GM12878 (cell line): Measurements from ENCODE around the gene ABI3.

Experiments used
- EZH2 ChIP-seq: IDR thresholded peaks from 2 replicates; pipeline ENCODE4 v1.6.1; 2012; ENCODE audit warnings: low read depth, mild to moderate bottlenecking, control low read depth, inconsistent platforms, low read length, borderline replicate concordance; ENCODE audit not compliant: control insufficient read depth
- MEF2A ChIP-seq: IDR thresholded peaks from 2 replicates; pipeline ENCODE4 v1.6.1; 2011; ENCODE audit warnings: low read depth, mild to moderate bottlenecking, low read length, moderate library complexity; ENCODE audit not compliant: insufficient read depth
- SPI1 ChIP-seq: IDR thresholded peaks from 2 replicates; pipeline ENCODE4 v1.6.1; 2011; ENCODE audit warnings: low read depth, mild to moderate bottlenecking, low read length, moderate library complexity, borderline replicate concordance; ENCODE audit not compliant: insufficient read depth
- ZNF24 ChIP-seq: fragments of 450-650 bp; IDR thresholded peaks from 2 replicates; pipeline ENCODE4 v1.6.1; 2017; ENCODE audit warnings: antibody characterized with exemption, mild to moderate bottlenecking
- ZNF274 ChIP-seq: IDR thresholded peaks from one replicate; pipeline ENCODE4 v1.8.0; 2011; ENCODE audit not compliant: insufficient read length, insufficient read depth
- TF ChIP-seq, protein P1 (sequence below), 3 experiments: IDR thresholded peaks in 2 of 3; conservative IDR thresholded peaks in 1 of 3; 2 replicates each; pipeline ENCODE4 v1.5.1; 2011; ENCODE audit warnings: low read depth in 3 of 3, low read length in 3 of 3, mild to moderate bottlenecking in 3 of 3, control low read depth in 2 of 3, moderate library complexity in 2 of 3, inconsistent platforms in 1 of 3, mixed read lengths in 1 of 3; ENCODE audit not compliant: control insufficient read depth in 2 of 3, insufficient read depth in 1 of 3; ENCODE audit errors: extremely low read depth in 1 of 3
- TF ChIP-seq, protein P2 (sequence below): IDR thresholded peaks from 2 replicates; pipeline ENCODE4 v1.6.1; 2012; ENCODE audit warnings: low read depth, low read length, improper control_type of control experiment

DNA sequence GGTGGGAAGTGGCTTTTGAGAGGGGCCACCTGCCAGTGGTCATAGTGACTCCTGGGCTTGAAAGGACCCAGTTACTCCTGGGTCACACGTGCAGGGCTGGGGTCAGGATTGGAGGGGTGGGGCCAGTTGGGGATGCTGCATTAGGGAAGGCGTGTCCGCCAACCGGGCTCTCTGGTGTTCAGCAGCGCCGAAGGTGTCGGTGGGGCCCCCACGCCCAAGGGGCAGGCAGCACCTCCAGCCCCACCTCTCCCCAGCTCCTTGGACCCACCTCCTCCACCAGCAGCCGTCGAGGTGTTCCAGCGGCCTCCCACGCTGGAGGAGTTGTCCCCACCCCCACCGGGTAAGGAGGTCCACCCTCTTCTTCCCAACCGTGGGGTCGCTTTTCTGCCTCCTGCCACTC lies 9.5 kb downstream of the ABI3 start:
- TF ChIP-seq ZNF274 (no peak), ZNF24 (no peak), SPI1 (no peak), EZH2 (no peak), MEF2A (no peak)
- TF ChIP-seq, protein P1, sequence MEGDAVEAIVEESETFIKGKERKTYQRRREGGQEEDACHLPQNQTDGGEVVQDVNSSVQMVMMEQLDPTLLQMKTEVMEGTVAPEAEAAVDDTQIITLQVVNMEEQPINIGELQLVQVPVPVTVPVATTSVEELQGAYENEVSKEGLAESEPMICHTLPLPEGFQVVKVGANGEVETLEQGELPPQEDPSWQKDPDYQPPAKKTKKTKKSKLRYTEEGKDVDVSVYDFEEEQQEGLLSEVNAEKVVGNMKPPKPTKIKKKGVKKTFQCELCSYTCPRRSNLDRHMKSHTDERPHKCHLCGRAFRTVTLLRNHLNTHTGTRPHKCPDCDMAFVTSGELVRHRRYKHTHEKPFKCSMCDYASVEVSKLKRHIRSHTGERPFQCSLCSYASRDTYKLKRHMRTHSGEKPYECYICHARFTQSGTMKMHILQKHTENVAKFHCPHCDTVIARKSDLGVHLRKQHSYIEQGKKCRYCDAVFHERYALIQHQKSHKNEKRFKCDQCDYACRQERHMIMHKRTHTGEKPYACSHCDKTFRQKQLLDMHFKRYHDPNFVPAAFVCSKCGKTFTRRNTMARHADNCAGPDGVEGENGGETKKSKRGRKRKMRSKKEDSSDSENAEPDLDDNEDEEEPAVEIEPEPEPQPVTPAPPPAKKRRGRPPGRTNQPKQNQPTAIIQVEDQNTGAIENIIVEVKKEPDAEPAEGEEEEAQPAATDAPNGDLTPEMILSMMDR (IDR thresholded peaks at IDR 0.05 in 2 of 3, conservative IDR thresholded peaks at IDR 0.05 in 1 of 3; ENCODE audit: control insufficient read depth in 2 of 3, extremely low read depth in 1 of 3, insufficient read depth in 1 of 3, low read depth in 3 of 3, low read length in 3 of 3), result peak in 1 of 3 experiments; percentile 2; a peak in 2 of 6 replicates
- TF ChIP-seq, protein P2, sequence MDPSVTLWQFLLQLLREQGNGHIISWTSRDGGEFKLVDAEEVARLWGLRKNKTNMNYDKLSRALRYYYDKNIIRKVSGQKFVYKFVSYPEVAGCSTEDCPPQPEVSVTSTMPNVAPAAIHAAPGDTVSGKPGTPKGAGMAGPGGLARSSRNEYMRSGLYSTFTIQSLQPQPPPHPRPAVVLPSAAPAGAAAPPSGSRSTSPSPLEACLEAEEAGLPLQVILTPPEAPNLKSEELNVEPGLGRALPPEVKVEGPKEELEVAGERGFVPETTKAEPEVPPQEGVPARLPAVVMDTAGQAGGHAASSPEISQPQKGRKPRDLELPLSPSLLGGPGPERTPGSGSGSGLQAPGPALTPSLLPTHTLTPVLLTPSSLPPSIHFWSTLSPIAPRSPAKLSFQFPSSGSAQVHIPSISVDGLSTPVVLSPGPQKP, result no peak
